Gastroesophageal sphincter (tissue), 4 donors: ENCODE data around the gene WDR33. TPM values are rescaled to one million over a fixed set of nuclear protein-coding genes. Genes with fewer than 3 reads are reported as not detected.
"Not testable (repeated sequence)": the region's sequence is repeated elsewhere in the genome, so short reads cannot be mapped to it uniquely, and the experiment has no call there.

Experiments used
- ATAC-seq: fragments of 150-250 bp; one replicate; pipeline ENCODE4 v1.9.1; 2016; ENCODE audit warnings: mild to moderate bottlenecking, moderate library complexity
- H3K27ac ChIP-seq, 4 donors: fragments of 200-600 bp; sonication (generic) in 3 of 4; 1 replicate in 3 of 4; 2 replicates in 1 of 4; pipeline ENCODE4 v1.5.1; 2016 to 2019
- H3K27me3 ChIP-seq: fragments of 200-600 bp; sonication (generic); one replicate; pipeline ENCODE4 v1.5.1; 2019
- H3K36me3 ChIP-seq, 2 donors: fragments of 200-600 bp; sonication (generic); one replicate each; pipeline ENCODE4 v1.5.1; 2019; ENCODE audit warnings: control low read depth in 1 of 2
- H3K4me1 ChIP-seq, 3 donors: fragments of 200-600 bp; sonication (generic); 1 replicate in 2 of 3; 2 replicates in 1 of 3; pipeline ENCODE4 v1.5.1; 2016 to 2019; ENCODE audit warnings: control low read depth in 2 of 3
- H3K4me3 ChIP-seq, 2 donors: fragments of 200-600 bp; sonication (generic); one replicate each; pipeline ENCODE4 v1.5.1; 2019; ENCODE audit warnings: mild to moderate bottlenecking in 1 of 2, moderate library complexity in 1 of 2
- H3K9me3 ChIP-seq, 3 donors: fragments of 200-600 bp; sonication (generic); one replicate each; pipeline ENCODE4 v1.5.1; 2017 to 2019; ENCODE audit warnings: control low read depth in 2 of 3
- CTCF ChIP-seq, 4 experiments: fragments of 200-600 bp in 2 of 4; fragments of 450-650 bp in 2 of 4; sonication (generic) in 1 of 4; IDR thresholded peaks; one replicate each; pipeline ENCODE4 v1.5.1; 2017 to 2019; ENCODE audit warnings: antibody characterized with exemption in 4 of 4, mild to moderate bottlenecking in 2 of 4, moderate library complexity in 2 of 4
- EP300 ChIP-seq: sonication (generic); formaldehyde crosslinking; IDR thresholded peaks from one replicate; pipeline ENCODE4 v1.6.1; 2017; ENCODE audit warnings: antibody characterized with exemption, mild to moderate bottlenecking
- POLR2A ChIP-seq, 2 donors: fragments of 450-650 bp; IDR thresholded peaks; one replicate each; pipeline ENCODE4 v1.6.1; 2017; ENCODE audit warnings: antibody characterized with exemption in 2 of 2, mild to moderate bottlenecking in 2 of 2, moderate library complexity in 1 of 2
- POLR2AphosphoS5 ChIP-seq: sonication (generic); formaldehyde crosslinking; IDR thresholded peaks from one replicate; pipeline ENCODE4 v1.6.1; 2017; ENCODE audit warnings: antibody characterized with exemption
- WGBS, 2 donors: methylation state at CpG; one replicate each; pipeline ENCODE4 v1.1.5; 2018; ENCODE audit warnings: low coverage in 1 of 2; 5-methylcytosine and 5-hydroxymethylcytosine counted together
- total RNA-seq, 4 donors: library from RNA; depleted of rRNA; stranded (reverse); fragments of >200 nt; gene quantifications; one replicate each; pipeline ENCODE4 v1.1.0, GENCODE V29; 2016

Gene WDR33
- total RNA-seq, 4 donors from 2014 or later = 34.9 to 64.6 (median 43.2) TPM

DNA sequence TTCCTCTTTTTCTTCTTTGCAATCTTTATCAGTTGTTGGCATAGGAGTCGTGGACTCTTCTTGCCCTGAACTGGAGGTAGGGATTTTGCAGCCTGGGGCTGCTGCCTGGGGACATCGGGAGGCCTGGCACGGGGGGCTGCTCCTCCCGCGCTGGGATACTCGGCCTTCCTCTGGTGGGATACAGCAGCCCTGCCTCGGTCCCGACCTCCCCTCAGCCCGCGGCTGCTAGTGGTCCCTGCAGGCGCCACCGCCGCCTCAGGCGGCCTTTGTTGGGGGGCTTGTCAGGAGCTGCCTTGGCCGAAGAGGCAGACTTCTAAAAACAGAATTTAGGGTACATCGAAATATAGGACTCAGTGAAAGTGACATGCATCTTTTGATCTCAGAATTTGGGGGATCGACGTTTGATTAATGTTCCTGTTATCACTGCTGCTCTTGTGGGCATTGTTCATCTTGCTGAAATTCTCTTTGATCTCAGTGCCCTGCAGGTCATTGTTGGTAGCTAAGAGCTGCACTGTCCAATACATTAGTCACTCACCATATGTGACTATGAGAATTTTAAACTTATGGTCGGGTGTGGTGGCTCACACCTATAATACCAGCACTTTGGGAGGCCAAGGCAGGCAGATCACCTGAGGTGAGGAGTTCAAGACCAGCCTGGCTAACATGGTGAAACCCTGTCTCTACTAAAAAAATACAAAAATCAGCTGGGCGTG lies 30.7 kb upstream of the WDR33 start:
- no peaks in the 10 kb centered on the region for H3K4me1 ChIP-seq
- TF ChIP-seq EP300 = no peak
- TF ChIP-seq CTCF (IDR thresholded peaks at IDR 0.05) = no peak
- no peak for TF ChIP-seq POLR2AphosphoS5
- no peak overlapping the region for H3K27ac ChIP-seq
- no peaks in the 10 kb centered on the region for H3K9me3 ChIP-seq
- H3K36me3 ChIP-seq = peaks cover 0 to 25% of the 10 kb centered on the region in 2 donors
- no peaks in the 10 kb centered on the region for H3K27me3 ChIP-seq
- WGBS, 2 donors = 66 to 100% methylated on average over 2 to 9 of the region's 20 CpGs
- no peak for ATAC-seq
- no peak overlapping the region for H3K4me3 ChIP-seq

- Histone ChIP-seq H3K9me3 (no peaks in the 10 kb centered on the region), H3K36me3 (peaks cover 0 to 18% of the 10 kb centered on the region in 2 donors), H3K4me1 (no peaks in the 10 kb centered on the region), H3K4me3 (no peak overlapping the region), H3K27ac (no peak overlapping the region), H3K27me3 (no peaks in the 10 kb centered on the region)
- ATAC-seq = no peak
- WGBS, 2 donors = 88 to 100% methylated on average over 3 of the region's 4 CpGs
- no peak for TF ChIP-seq CTCF (IDR thresholded peaks at IDR 0.05)
Observed at GRCh38 chr2:127840893-127841292, 29.9 kb upstream of the WDR33 start.

DNA sequence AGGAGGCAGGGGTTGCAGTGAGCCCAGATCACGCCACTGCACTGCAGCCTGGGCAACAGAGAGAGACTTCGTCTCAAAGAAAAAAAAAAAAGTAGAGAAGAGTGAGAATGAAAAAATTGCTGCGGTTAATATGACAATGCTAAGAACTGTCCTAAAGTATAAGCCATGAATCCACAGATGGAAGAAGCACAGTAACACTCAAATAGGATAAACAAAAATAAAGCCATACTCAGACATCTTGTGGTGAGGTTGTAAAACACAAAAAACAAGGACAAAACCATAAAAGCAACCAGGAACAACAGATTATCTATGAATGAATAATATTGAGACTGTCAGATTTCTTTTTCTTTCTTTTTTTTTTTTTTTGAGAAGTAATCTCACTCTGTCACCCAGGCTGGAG lies 24.0 kb upstream of the WDR33 start:
- Histone ChIP-seq H3K36me3 (no peaks in the 10 kb centered on the region), H3K27ac (no peak overlapping the region), H3K4me1 (no peaks in the 10 kb centered on the region), H3K4me3 (no peak overlapping the region), H3K27me3 (no peaks in the 10 kb centered on the region), H3K9me3 (no peaks in the 10 kb centered on the region)
- ATAC-seq = no peak
- 25 to 47% methylated on average over 2 to 3 of the region's 3 CpGs for WGBS, 2 donors
- TF ChIP-seq EP300 (no peak), POLR2A (IDR thresholded peaks at IDR 0.05) (no peak), POLR2AphosphoS5 (no peak), CTCF (IDR thresholded peaks at IDR 0.05) (no peak)

DNA sequence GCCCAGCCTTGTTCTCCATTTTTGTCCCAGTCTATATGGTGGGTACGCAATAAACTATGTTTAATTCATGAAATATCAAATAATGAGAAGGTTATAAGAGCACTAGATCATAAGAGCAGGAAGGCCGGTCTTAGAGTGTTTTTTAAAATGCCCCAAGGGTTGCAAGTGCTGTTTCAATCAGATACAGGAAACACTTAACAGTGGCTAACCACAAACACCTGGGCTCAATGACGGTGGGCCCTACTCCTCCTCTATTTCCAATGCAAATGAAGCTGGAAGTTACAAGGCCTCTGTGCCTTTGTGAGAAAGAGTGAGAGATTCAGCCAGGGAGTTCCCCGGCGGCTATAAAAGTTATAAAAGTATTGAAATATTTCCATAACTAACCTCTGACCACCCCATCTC lies 18.9 kb upstream of the WDR33 start:
- TF ChIP-seq POLR2A (IDR thresholded peaks at IDR 0.05) (no peak), EP300 (no peak), POLR2AphosphoS5 (no peak), CTCF (IDR thresholded peaks at IDR 0.05) (no peak)
- no peak overlapping the region for H3K4me3 ChIP-seq
- WGBS, 2 donors = 62 to 73% methylated on average over 5 of the region's 5 CpGs

GRCh38 chr2:127826708-127827107 lies 15.7 kb upstream of the WDR33 start:
- H3K9me3 ChIP-seq, H3K4me3 ChIP-seq, H3K27me3 ChIP-seq, H3K27ac ChIP-seq, H3K4me1 ChIP-seq, H3K36me3 ChIP-seq, ATAC-seq: not testable (repeated sequence)
- 100% methylated on average over 1 of the region's 2 CpGs; no CpG with 5 or more reads in 1 of the 2 donors for WGBS, 2 donors

More for the DNA sequence above, 18.9 kb upstream of the WDR33 start:
- Histone ChIP-seq H3K27me3 (no peaks in the 10 kb centered on the region), H3K4me1 (no peaks in the 10 kb centered on the region), H3K9me3 (no peaks in the 10 kb centered on the region), H3K36me3 (no peaks in the 10 kb centered on the region), H3K27ac (no peak overlapping the region)
- ATAC-seq = no peak
